SKM-1 treated with dmso at 0.1 percent for 144 hours (cell line): ENCODE data around the gene SOWAHD.
A peak's percentile ranks its signal among the peaks of the same experiment; 100 is the strongest.
"Not testable (repeated sequence)": the region's sequence is repeated elsewhere in the genome, so short reads cannot be mapped to it uniquely, and the experiment has no call there.

ENCODE experiments used
- DNase-seq: peaks from one replicate; lab custom pipeline; 2025; ENCODE audit not compliant: unreplicated experiment; lab: John Stamatoyannopoulos, UW

The SOWAHD gene

GRCh38 chrX:119757979-119758730 lies at the start of gene SOWAHD:
TSS of gene SOWAHD (plus strand) at chrX:119758588. CDS start at chrX:119758668, 80 bp downstream.
- peak; percentile 43 for DNase-seq

GRCh38 chrX:119708936-119709335 lies 49.5 kb upstream of the SOWAHD start:
- no peak for DNase-seq

- DNase-seq, result no peak
Observed at GRCh38 chrX:119709630-119710029, 48.8 kb upstream of the SOWAHD start.

- no peak for DNase-seq
Observed at GRCh38 chrX:119721487-119721886, 36.9 kb upstream of the SOWAHD start.

GRCh38 chrX:119721926-119722325 lies 36.5 kb upstream of the SOWAHD start:
- no peak for DNase-seq

GRCh38 chrX:119726900-119727555 lies 31.4 kb upstream of the SOWAHD start:
- DNase-seq, result no peak

- no peak for DNase-seq
Observed at GRCh38 chrX:119728487-119728886, 29.9 kb upstream of the SOWAHD start.

GRCh38 chrX:119729408-119730201 lies 28.8 kb upstream of the SOWAHD start:
- peak; percentile 70 for DNase-seq

GRCh38 chrX:119734897-119735339 lies 23.5 kb upstream of the SOWAHD start:
- DNase-seq, result no peak

- DNase-seq, result no peak
Observed at GRCh38 chrX:119735467-119735866, 22.9 kb upstream of the SOWAHD start.

- no peak for DNase-seq
Observed at GRCh38 chrX:119736206-119736764, 22.1 kb upstream of the SOWAHD start.

GRCh38 chrX:119738742-119739141 lies 19.6 kb upstream of the SOWAHD start:
- no peak for DNase-seq

GRCh38 chrX:119745283-119745848 lies 13.0 kb upstream of the SOWAHD start:
- DNase-seq, result no peak

- DNase-seq, result not testable (repeated sequence)
Observed at GRCh38 chrX:119750131-119750530, 8.3 kb upstream of the SOWAHD start.

- DNase-seq, result not testable (repeated sequence)
Observed at GRCh38 chrX:119750751-119751150, 7.6 kb upstream of the SOWAHD start.

- no peak for DNase-seq
Observed at GRCh38 chrX:119753001-119753400, 5.4 kb upstream of the SOWAHD start.

- DNase-seq, result no peak
Observed at GRCh38 chrX:119753639-119754257, 4.6 kb upstream of the SOWAHD start.

GRCh38 chrX:119755981-119756533 lies 2.3 kb upstream of the SOWAHD start:
- peak; percentile 21 for DNase-seq

- DNase-seq, result no peak
Observed at GRCh38 chrX:119756926-119757635, 1.3 kb upstream of the SOWAHD start.

GRCh38 chrX:119757646-119757978 lies 776 bp upstream of the SOWAHD start:
- no peak for DNase-seq
